ENCODE results near the gene PALM3. TPM values are rescaled to one million over a fixed set of nuclear protein-coding genes. Genes with fewer than 3 reads are reported as not detected.

PALM3 gene
- total RNA-seq, 2 donors from 2014 or later = not detected

DNA sequence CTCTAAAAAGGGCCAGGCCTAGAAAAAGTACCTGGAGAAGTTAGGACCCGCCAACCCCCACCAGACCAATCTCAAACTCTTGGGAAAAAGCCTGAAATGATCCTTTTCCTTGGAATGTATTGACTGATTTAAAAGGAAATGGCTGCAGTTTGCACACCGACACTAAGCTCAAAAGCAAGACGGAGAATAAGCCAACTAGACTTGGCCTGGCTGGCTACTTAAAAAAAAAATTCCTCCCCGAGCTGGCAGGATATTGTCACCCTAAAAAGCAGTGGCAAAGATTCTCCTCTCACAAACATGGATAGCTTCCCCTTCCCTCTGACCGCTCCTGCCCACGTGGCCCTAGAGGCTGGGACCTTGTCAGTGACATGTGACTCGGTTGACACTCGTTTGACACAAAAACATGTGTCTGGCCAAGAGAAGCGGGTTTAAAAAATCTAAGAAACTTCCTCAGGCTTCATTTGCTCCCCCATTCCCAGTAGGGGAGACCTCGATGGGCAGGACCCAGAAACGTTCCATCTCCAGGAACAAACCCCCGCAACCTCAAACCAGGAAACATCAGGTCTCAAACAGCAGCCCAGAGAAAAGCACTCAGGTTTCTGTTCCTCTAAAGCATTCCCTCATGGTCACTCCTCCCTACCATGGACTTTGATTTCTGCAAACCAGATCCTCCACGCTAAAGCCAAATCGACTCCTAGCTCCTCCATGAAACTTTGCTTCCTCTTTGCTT is 57.1 kb downstream of the PALM3 start:
- H3K27ac Mint-ChIP-seq = peak overlapping the region; percentile 99

More for the DNA sequence above, 57.1 kb downstream of the PALM3 start:
- no peaks in the 10 kb centered on the region for H3K9me3 ChIP-seq (ENCODE audit: control insufficient read depth, low read length, poor library complexity, severe bottlenecking)
- DNase-seq = no peak
- H3K4me3 Mint-ChIP-seq = peak overlapping the region; percentile 93
- H3K27me3 Mint-ChIP-seq = no peaks in the 10 kb centered on the region
- H3K36me3 Mint-ChIP-seq (ENCODE audit: low read depth) = no peaks in the 10 kb centered on the region
- peaks cover 45% of the 10 kb centered on the region for H3K4me1 Mint-ChIP-seq
- ATAC-seq = no peak

Other genes starting within 250 kb of the PALM3 start
- gene NANOS3, start 184.9 kb downstream of the PALM3 start, total RNA-seq = 1 to 10 TPM in 1 of 2 donors, under 1 TPM in 1; 0.60 to 2.6 TPM
- 1 to 10 TPM in 1 of 2 donors, under 1 TPM in 1; 0.82 to 1.7 TPM for gene BRME1, start 156.0 kb downstream of the PALM3 start, total RNA-seq
- 10 to 100 TPM; 22.5 to 24.4 TPM for gene CC2D1A, start 155.9 kb downstream of the PALM3 start, total RNA-seq
- under 1 TPM in 1 of 2 donors, not detected in 1; 0.31 TPM for gene PODNL1, start 123.7 kb downstream of the PALM3 start, total RNA-seq
- 10 to 100 TPM; 88.2 to 95.8 TPM for gene DCAF15, start 109.6 kb downstream of the PALM3 start, total RNA-seq
- gene RFX1, start 55.8 kb downstream of the PALM3 start, total RNA-seq = 10 to 100 TPM; 23.3 to 24.7 TPM
- gene RLN3, start 33.9 kb downstream of the PALM3 start, total RNA-seq = not detected
- gene IL27RA, start 30.3 kb downstream of the PALM3 start, total RNA-seq = 10 to 100 TPM; 39.6 to 51.6 TPM
- 1 to 10 TPM in 1 of 2 donors, under 1 TPM in 1; 0.65 to 1.3 TPM for gene MISP3, start 10.7 kb upstream of the PALM3 start, total RNA-seq
- under 1 TPM; 0.22 to 0.31 TPM for gene C19orf67, start 23.7 kb upstream of the PALM3 start, total RNA-seq
- gene SAMD1, start 28.7 kb upstream of the PALM3 start, total RNA-seq = 10 to 100 TPM; 24.8 to 25.3 TPM
- gene PRKACA, start 55.7 kb upstream of the PALM3 start, total RNA-seq = 10 to 100 TPM; 35.2 to 38.5 TPM
- gene ASF1B, start 74.5 kb upstream of the PALM3 start, total RNA-seq = 1 to 10 TPM; 1.5 to 1.9 TPM
- 10 to 100 TPM; 14.9 to 30.8 TPM for gene ADGRL1, start 144.1 kb upstream of the PALM3 start, total RNA-seq

Data from T-helper 17 cell (primary cell).